Bronchus fibroblast of lung (primary cell): ENCODE measurements around the gene HERC6. TPM values are rescaled to one million over a fixed set of nuclear protein-coding genes. Genes with fewer than 3 reads are reported as not detected.

ENCODE experiments used
- total RNA-seq: library from RNA; depleted of rRNA; stranded (reverse); fragments of >200 nt; gene quantifications from 2 replicates; pipeline ENCODE4 v1.2.3, GENCODE V29; 2015

The HERC6 gene
- 1.9 and 2.5 TPM in 2 replicates for total RNA-seq

DNA sequence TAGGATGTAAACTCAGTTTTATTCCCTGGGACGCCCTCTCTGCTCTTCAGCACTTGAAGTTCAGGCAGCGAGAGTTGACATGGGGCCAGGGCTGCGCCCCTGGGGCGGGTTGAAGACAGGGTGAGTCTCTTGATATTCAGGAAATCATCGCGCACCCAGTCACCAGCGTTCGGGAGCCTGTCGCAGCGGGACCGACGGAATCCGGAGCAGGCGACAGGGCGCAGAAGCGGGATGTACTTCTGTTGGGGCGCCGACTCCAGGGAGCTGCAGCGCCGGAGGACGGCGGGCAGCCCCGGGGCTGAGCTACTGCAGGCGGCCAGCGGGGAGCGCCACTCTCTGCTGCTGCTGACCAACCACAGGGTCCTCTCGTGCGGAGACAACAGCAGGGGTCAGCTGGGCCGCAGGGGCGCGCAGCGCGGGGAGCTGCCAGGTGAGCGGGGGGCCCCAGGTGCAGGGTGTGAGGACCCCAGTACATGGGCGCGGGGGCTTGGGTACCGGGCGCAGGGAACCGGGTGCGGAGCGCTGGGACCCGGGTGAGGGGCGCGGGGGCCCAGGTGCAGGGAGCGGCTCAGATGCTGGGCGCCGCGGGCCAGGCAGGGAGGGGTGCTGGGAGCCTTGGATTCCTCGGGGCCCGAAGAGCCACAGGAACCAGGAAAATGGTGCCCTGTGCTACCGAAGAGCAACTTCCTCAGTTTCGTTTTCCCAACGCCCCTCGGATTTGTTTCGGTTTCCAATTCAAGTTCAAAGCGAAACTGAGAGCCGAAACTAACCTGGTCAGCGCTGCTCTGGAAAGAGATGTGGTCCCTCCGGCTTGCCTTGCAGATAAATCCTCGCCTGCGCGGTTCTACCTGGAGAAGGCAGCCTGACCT is at the start of gene HERC6:
Gene HERC6 (plus strand): TSS at position 162 of the 869 bp plus-strand sequence. CDS start 70 bp downstream, at position 232.

DNA sequence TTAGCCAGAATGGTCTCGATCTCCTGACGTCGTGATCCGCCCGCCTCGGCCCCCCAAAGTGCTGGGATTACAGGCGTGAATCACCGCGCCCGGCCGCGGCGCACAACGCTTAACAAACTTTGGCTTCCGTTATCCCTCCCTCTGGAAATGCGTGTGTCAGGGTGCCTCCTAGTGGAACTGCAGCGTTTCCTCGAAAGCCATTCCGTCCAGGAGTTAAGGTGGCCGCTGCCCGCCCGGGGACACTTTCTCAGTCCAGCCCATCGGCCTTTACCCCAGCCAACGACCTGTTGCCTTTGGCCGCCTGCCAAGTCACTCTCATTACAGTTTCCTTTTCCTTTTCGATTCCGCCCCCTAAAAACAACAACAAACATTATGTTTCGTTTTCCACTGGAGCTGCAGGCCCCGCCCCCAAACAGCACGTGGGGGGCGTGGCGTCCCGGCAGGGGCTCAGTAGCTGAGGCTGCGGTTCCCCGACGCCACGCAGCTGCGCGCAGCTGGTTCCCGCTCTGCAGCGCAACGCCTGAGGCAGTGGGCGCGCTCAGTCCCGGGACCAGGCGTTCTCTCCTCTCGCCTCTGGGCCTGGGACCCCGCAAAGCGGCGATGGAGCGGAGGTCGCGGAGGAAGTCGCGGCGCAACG is 78.1 kb downstream of the HERC6 start, which contains the start of gene HERC5:
Gene HERC5 (plus strand): TSS at position 450 of the 637 bp plus-strand sequence. CDS start 151 bp downstream, at position 601.

Other genes with a start within 250 kb of the HERC6 start
- gene ABCG2, start 220.2 kb upstream of the HERC6 start, total RNA-seq = 0.45 and 0.67 TPM in 2 replicates
- 5.5 and 8.2 TPM in 2 replicates for gene PPM1K, start 94.3 kb upstream of the HERC6 start, total RNA-seq
- gene HERC5, start 78.3 kb downstream of the HERC6 start, total RNA-seq = 0.17 and 0.30 TPM in 2 replicates
- 78.0 and 89.9 TPM in 2 replicates for gene PYURF, start 144.9 kb downstream of the HERC6 start, total RNA-seq
- gene HERC3, start 213.6 kb downstream of the HERC6 start, total RNA-seq = 8.8 and 10.4 TPM in 2 replicates